Mesenchymal stem cell (in vitro differentiated cells and primary cell): ENCODE results near the gene CNDP1.

ENCODE experiments used
- DNase-seq: peaks from one replicate; pipeline ENCODE4 v3.0.0-alpha.2; 2013
- H2AFZ ChIP-seq: one replicate; pipeline ENCODE4 v1.6.1; 2013; ENCODE audit warnings: low read depth, mild to moderate bottlenecking, control low read depth, inconsistent platforms, low read length, moderate library complexity
- H2AK5ac ChIP-seq: 2 replicates; pipeline ENCODE4 v1.6.1; 2013; ENCODE audit warnings: low read length, moderate library complexity, mild to moderate bottlenecking, inconsistent platforms; ENCODE audit not compliant: severe bottlenecking
- H2BK120ac ChIP-seq: one replicate; pipeline ENCODE4 v1.6.1; 2013; ENCODE audit warnings: low read depth, mild to moderate bottlenecking, inconsistent platforms, low read length, moderate library complexity
- H2BK12ac ChIP-seq, 2 experiments: one replicate each; pipeline ENCODE4 v1.6.1; 2013; ENCODE audit warnings: inconsistent platforms in 2 of 2, low read length in 2 of 2, mild to moderate bottlenecking in 2 of 2, moderate library complexity in 2 of 2, control low read depth in 1 of 2
- H2BK15ac ChIP-seq: one replicate; pipeline ENCODE4 v1.6.1; 2013; ENCODE audit warnings: mild to moderate bottlenecking, low read depth, inconsistent platforms; ENCODE audit not compliant: poor library complexity, severe bottlenecking
- H2BK5ac ChIP-seq: 2 replicates; pipeline ENCODE4 v1.6.1; 2013; ENCODE audit warnings: low read depth, mild to moderate bottlenecking, low read length, control low read depth, inconsistent platforms; ENCODE audit not compliant: poor library complexity, severe bottlenecking
- H3K14ac ChIP-seq, 2 experiments: one replicate each; pipeline ENCODE4 v1.6.1; 2013; ENCODE audit warnings: inconsistent platforms in 2 of 2, low read length in 2 of 2, control low read depth in 1 of 2, mild to moderate bottlenecking in 1 of 2, moderate library complexity in 1 of 2
- H3K18ac ChIP-seq, 2 experiments: one replicate each; pipeline ENCODE4 v1.6.1; 2013; ENCODE audit warnings: inconsistent platforms in 2 of 2, low read length in 2 of 2, control low read depth in 1 of 2, low read depth in 1 of 2, mild to moderate bottlenecking in 1 of 2
- H3K23ac ChIP-seq, 2 experiments: one replicate each; pipeline ENCODE4 v1.6.1; 2013; ENCODE audit warnings: inconsistent platforms in 2 of 2, low read length in 2 of 2, mild to moderate bottlenecking in 2 of 2, moderate library complexity in 2 of 2, control low read depth in 1 of 2
- H3K27ac ChIP-seq: 2 replicates; pipeline ENCODE4 v1.5.1; 2013; ENCODE audit warnings: mild to moderate bottlenecking, moderate library complexity, low read length, control low read depth, inconsistent platforms; ENCODE audit not compliant: poor library complexity, severe bottlenecking
- H3K27me3 ChIP-seq, 2 experiments: 2 replicates each; pipeline versions ENCODE4 v1.6.1 to v1.7.0; 2013; ENCODE audit warnings: low read length in 2 of 2, mild to moderate bottlenecking in 2 of 2, moderate library complexity in 2 of 2, control low read depth in 1 of 2, inconsistent platforms in 1 of 2; ENCODE audit not compliant: control insufficient read depth in 1 of 2, insufficient read depth in 1 of 2
- H3K36me3 ChIP-seq, 2 experiments: 2 replicates each; pipeline versions ENCODE4 v1.6.1 to v1.7.0; 2013; ENCODE audit warnings: low read length in 2 of 2, control low read depth in 1 of 2, inconsistent platforms in 1 of 2, low read depth in 1 of 2, mild to moderate bottlenecking in 1 of 2; ENCODE audit not compliant: insufficient read depth in 2 of 2, control insufficient read depth in 1 of 2
- H3K4ac ChIP-seq, 2 experiments: one replicate each; pipeline ENCODE4 v1.6.1; 2013; ENCODE audit warnings: inconsistent platforms in 2 of 2, low read length in 2 of 2, mild to moderate bottlenecking in 2 of 2, moderate library complexity in 2 of 2, control low read depth in 1 of 2, low read depth in 1 of 2
- H3K4me1 ChIP-seq: 2 replicates; pipeline ENCODE4 v1.6.1; 2013; ENCODE audit warnings: low read depth, low read length, control low read depth; ENCODE audit not compliant: control insufficient read depth, insufficient read depth
- H3K4me2 ChIP-seq: 2 replicates; pipeline ENCODE4 v1.6.1; 2013; ENCODE audit warnings: low read length, mild to moderate bottlenecking, inconsistent platforms; ENCODE audit not compliant: poor library complexity, severe bottlenecking
- H3K4me3 ChIP-seq, 2 experiments: 2 replicates each; pipeline versions ENCODE4 v1.5.1 to v1.7.0; 2013; ENCODE audit warnings: low read length in 2 of 2, mild to moderate bottlenecking in 2 of 2, control low read depth in 1 of 2, low read depth in 1 of 2; ENCODE audit not compliant: insufficient read depth in 1 of 2
- H3K79me1 ChIP-seq: replicated peaks from 2 replicates; pipeline ENCODE4 v1.6.1; 2013; ENCODE audit warnings: mild to moderate bottlenecking, control low read depth, low read length, inconsistent platforms; ENCODE audit not compliant: poor library complexity, severe bottlenecking
- H3K9ac ChIP-seq: 2 replicates; pipeline ENCODE4 v1.7.0; 2013; ENCODE audit warnings: mild to moderate bottlenecking, low read length, moderate library complexity
- H3K9me3 ChIP-seq: 2 replicates; pipeline ENCODE4 v1.7.0; 2013; ENCODE audit warnings: mild to moderate bottlenecking, low read length; ENCODE audit not compliant: control insufficient read depth
- H4K8ac ChIP-seq: one replicate; pipeline ENCODE4 v1.6.1; 2013; ENCODE audit warnings: inconsistent platforms, mild to moderate bottlenecking, low read length, moderate library complexity
- H4K91ac ChIP-seq: one replicate; pipeline ENCODE4 v1.6.1; 2013; ENCODE audit warnings: mild to moderate bottlenecking, low read length, inconsistent platforms
- WGBS: methylation state at CpG from one replicate; pipeline ENCODE4 v1.1.7; 2013; ENCODE audit warnings: mixed read lengths; 5-methylcytosine and 5-hydroxymethylcytosine counted together

CNDP1 gene

GRCh38 chr18:74546751-74547530 is 12.6 kb downstream of the CNDP1 start:
- Histone ChIP-seq H3K4me2 (no peak overlapping the region), H3K9me3 (peaks cover 17% of the 10 kb centered on the region), H2BK120ac (no peak overlapping the region), H3K4me1 (no peaks in the 10 kb centered on the region), H3K4me3 (peak overlapping the region in 1 of 2 experiments; percentile 22), H3K4ac (no peak overlapping the region), H2AFZ (no peak overlapping the region), H2BK5ac (no peak overlapping the region), H2BK15ac (no peak overlapping the region), H3K14ac (no peak overlapping the region), H3K9ac (peak overlapping the region; percentile 56), H3K36me3 (no peaks in the 10 kb centered on the region), H3K27ac (no peak overlapping the region), H2AK5ac (no peak overlapping the region), H3K79me1 (no peaks in the 10 kb centered on the region), H4K91ac (no peak overlapping the region), H2BK12ac (peak overlapping the region in 1 of 2 experiments; percentile 5), H3K27me3 (peaks cover under 1 to 1% of the 10 kb centered on the region in 2 experiments), H3K23ac (no peak overlapping the region), H3K18ac (no peak overlapping the region), H4K8ac (peak overlapping the region; percentile 33)
- WGBS, result 80% methylated on average over 5 of the region's 9 CpGs
- DNase-seq, result peak; percentile 22

- WGBS, result 91% methylated on average over 7 of the region's 7 CpGs
- H3K9me3 ChIP-seq, result peaks cover 17% of the 10 kb centered on the region
- H2BK12ac ChIP-seq, result no peak overlapping the region
- DNase-seq, result no peak
- H3K9ac ChIP-seq, result no peak overlapping the region
- no peak overlapping the region for H2AFZ ChIP-seq
- no peak overlapping the region for H3K4ac ChIP-seq
- H3K36me3 ChIP-seq, result no peaks in the 10 kb centered on the region
- no peak overlapping the region for H3K23ac ChIP-seq
- no peak overlapping the region for H4K8ac ChIP-seq
- no peak overlapping the region for H2BK5ac ChIP-seq
- H3K27me3 ChIP-seq, result peaks cover 0 to 4% of the 10 kb centered on the region in 2 experiments
- no peaks in the 10 kb centered on the region for H3K79me1 ChIP-seq
- H3K14ac ChIP-seq, result no peak overlapping the region
- H2BK15ac ChIP-seq, result no peak overlapping the region
- no peak overlapping the region for H4K91ac ChIP-seq
- no peak overlapping the region for H3K18ac ChIP-seq
- no peak overlapping the region for H2AK5ac ChIP-seq
- H3K4me2 ChIP-seq, result no peak overlapping the region
- no peak overlapping the region for H3K27ac ChIP-seq
- H3K4me3 ChIP-seq, result no peak overlapping the region
- H2BK120ac ChIP-seq, result no peak overlapping the region
- H3K4me1 ChIP-seq, result no peaks in the 10 kb centered on the region
Measured at GRCh38 chr18:74547860-74548259, 13.6 kb downstream of the CNDP1 start.

- no peak overlapping the region for H2BK120ac ChIP-seq
- no peak overlapping the region for H3K4ac ChIP-seq
- no peak overlapping the region for H3K4me2 ChIP-seq
- H3K4me3 ChIP-seq, result no peak overlapping the region
- no peak overlapping the region for H3K23ac ChIP-seq
- no peak overlapping the region for H4K8ac ChIP-seq
- H3K18ac ChIP-seq, result no peak overlapping the region
- H2AFZ ChIP-seq, result no peak overlapping the region
- no peaks in the 10 kb centered on the region for H3K79me1 ChIP-seq
- no peak overlapping the region for H3K14ac ChIP-seq
- no peak overlapping the region for H2AK5ac ChIP-seq
- no peak overlapping the region for H2BK15ac ChIP-seq
- no peak overlapping the region for H2BK5ac ChIP-seq
- 100% methylated on average over 1 of the region's 1 CpG for WGBS
- no peaks in the 10 kb centered on the region for H3K36me3 ChIP-seq
- H3K9ac ChIP-seq, result no peak overlapping the region
- peaks cover 11 to 22% of the 10 kb centered on the region in 2 experiments for H3K27me3 ChIP-seq
- no peaks in the 10 kb centered on the region for H3K4me1 ChIP-seq
- no peak overlapping the region for H4K91ac ChIP-seq
- H3K9me3 ChIP-seq, result peaks cover 17% of the 10 kb centered on the region
- DNase-seq, result no peak
- no peak overlapping the region for H3K27ac ChIP-seq
- H2BK12ac ChIP-seq, result no peak overlapping the region
Measured at GRCh38 chr18:74549591-74550104, 15.3 kb downstream of the CNDP1 start.

GRCh38 chr18:74550886-74551285 is 16.6 kb downstream of the CNDP1 start:
- Histone ChIP-seq H4K8ac (no peak overlapping the region), H3K18ac (no peak overlapping the region), H2BK12ac (no peak overlapping the region), H3K27ac (no peak overlapping the region), H3K4me2 (no peak overlapping the region), H3K4me1 (no peaks in the 10 kb centered on the region), H3K9me3 (peaks cover 17% of the 10 kb centered on the region), H4K91ac (no peak overlapping the region), H3K4me3 (no peak overlapping the region), H3K14ac (no peak overlapping the region), H3K36me3 (no peaks in the 10 kb centered on the region), H3K4ac (no peak overlapping the region), H2AFZ (no peak overlapping the region), H3K27me3 (peaks cover 20 to 34% of the 10 kb centered on the region in 2 experiments), H3K23ac (no peak overlapping the region), H3K9ac (no peak overlapping the region), H2BK120ac (no peak overlapping the region), H2BK5ac (no peak overlapping the region), H2AK5ac (no peak overlapping the region), H3K79me1 (no peaks in the 10 kb centered on the region), H2BK15ac (no peak overlapping the region)
- WGBS, result 97% methylated on average over 6 of the region's 6 CpGs
- DNase-seq, result no peak
